GM18517 (cell line): ENCODE results near the gene SCYGR1.
"Not testable (repeated sequence)": the region's sequence is repeated elsewhere in the genome, so short reads cannot be mapped to it uniquely, and the experiment has no call there.

Source experiments
- ATAC-seq: cut with Tn5 transposase; IDR thresholded peaks from one replicate; pipeline ENCODE4 v1.9.1; 2021; ENCODE audit warnings: mild to moderate bottlenecking, moderate library complexity; ENCODE audit not compliant: unreplicated experiment

The SCYGR1 gene, protein sequence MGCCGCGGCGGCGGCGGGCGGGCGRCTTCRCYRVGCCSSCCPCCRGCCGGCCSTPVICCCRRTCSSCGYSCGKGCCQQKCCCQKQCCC

DNA sequence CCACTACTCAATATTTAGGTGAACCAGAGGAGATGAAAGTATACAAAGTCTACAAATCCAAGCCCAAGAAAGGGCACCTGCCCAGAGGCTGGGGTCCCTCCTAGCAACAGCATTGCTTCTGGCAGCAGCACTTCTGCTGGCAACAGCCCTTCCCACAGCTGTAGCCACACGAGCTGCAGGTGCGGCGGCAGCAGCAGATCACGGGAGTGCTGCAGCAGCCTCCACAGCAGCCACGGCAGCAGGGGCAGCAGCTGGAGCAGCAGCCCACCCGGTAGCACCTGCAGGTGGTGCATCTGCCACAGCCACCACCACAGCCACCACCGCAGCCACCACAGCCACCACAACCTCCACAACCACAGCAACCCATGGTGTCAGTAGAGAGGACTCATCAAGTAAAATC is at the start of gene SCYGR1:
TSS of gene SCYGR1 (minus strand) at position 367 of the 400 bp plus-strand sequence. CDS start at position 367, 0 bp downstream.
- not testable (repeated sequence) for ATAC-seq

DNA sequence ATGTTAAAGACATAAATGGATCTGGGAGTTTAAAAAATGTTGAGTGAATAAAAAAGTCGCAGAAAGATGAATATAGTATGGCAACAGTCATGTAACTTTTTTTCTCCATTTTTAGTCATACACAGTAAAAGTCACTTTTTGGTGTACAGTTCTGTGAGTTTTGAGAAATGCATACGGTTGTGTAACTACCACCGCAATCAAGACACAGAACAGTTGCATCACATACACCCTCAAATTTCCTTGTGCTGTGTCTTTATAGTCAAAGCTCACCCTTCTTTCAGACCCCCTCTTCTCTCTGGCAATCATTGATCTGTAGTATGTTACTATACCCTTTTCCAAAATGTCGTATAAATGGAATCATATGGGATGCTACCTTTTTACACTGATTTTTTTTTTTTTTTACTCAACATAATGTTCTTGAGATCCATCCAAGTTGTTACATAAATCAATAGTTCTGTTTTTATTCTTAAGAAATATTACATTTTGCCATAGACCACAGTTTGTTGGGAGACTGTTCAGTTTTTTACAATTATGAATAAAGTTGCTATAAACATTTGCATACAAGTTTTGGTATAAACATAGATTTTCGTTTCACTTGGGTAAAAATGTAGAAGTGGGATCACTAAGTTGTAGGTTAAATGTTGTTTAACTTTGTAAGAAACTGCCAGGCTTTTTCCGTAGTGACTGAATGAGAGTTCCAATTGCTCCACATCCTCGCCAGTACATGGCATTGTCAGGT is 48.9 kb upstream of the SCYGR1 start:
- no peak for ATAC-seq

DNA sequence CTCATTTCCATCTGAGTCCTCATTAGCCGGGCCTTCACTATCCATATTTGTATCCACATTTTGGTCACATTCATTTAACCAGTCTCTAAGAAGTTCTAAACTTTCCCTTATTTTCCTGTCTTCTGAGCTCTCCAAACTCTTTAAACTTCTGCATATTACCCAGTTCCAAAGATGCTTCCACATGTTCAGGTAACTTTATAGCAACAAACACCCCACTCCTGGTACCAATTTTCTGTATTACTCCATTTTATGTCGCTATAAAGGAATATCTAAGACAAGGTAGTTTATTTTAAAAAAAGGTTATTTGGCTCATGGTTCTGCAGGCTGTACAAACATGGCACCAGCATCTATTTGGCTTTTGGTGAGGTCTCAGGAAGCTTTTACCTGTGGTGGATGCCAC is 45.4 kb upstream of the SCYGR1 start:
- no peak for ATAC-seq

DNA sequence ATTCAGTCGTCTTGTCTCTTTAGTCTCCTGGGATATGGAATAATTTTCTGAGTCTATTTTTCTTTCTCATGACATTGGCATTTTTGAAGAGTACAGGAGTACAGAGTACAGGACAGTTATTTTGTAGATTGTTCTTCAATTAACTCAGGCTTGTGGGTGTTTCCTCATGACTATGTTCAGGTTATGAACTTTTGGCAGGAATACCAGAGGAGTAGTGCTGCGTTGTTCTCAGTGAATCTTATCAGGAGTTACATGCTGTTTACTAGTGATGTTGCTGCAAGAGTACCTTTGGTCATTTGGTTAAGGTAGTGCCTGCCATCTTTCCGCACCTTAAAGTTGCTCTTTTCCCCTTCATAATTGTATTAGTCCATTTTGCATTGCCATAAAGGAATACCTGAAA is 42.9 kb upstream of the SCYGR1 start:
- no peak for ATAC-seq

DNA sequence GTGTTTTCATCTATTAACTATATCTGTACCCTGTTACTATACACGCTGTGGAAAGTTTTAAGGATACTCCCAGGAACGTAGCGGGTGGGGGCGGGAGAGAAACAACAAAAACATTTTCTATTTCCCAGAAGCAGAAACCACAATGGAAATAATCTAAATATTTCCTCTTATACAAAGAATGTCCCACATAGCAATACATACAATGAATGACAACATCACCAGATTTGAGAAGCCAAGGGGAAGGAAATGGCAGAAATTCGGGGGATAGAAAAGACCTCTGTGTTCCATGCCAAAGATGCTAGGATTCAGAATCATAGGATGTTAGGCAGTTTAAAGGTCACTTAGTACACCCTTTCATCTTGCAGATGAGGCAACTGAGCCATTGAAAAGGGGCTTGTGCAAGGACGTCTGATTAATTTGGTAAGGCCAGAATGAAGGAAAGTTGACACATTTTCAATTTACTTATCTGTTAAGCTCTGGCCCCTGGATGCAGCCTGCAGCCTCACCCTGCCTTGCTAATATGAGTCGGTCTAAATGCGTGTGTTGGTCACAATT is 41.1 kb upstream of the SCYGR1 start:
- no peak for ATAC-seq

DNA sequence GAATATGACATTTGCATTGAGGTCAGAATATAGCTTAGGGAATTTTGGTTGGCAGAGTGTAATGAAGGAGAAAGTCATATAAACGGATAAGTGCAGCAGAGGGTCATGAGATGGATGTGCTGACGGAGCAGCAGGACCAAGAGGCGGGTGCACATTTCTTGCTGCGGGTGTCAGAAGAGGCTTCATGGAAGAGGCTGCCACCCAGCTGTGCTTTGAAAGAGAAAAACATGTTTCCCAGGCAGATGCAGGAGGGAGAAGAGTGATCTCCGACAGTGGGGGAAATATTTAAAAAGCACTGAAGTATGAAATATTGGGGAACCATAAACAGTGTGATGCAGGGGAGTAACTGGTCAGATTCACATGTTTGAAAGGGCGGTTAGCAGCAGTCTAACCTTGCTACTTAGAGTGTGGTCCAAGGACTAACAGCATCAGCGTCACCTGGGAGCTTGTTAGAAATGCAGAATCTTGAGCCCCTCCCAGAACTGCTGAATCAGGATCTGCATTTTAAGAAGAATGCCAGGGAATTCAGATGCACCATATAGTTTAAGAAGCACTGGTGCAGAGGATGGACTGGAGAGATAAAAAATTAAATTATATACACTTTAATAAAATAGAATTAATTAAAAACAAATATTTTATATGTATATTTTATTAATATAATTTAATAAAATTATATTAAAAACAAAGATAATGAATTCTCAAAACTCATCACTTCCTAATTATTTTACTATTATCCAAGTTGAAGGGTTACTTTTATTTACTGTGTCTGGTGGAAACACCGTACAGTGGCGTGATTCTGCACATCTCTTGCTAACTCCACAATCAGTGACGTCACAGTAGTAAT is 36.1 kb upstream of the SCYGR1 start:
- no peak for ATAC-seq

DNA sequence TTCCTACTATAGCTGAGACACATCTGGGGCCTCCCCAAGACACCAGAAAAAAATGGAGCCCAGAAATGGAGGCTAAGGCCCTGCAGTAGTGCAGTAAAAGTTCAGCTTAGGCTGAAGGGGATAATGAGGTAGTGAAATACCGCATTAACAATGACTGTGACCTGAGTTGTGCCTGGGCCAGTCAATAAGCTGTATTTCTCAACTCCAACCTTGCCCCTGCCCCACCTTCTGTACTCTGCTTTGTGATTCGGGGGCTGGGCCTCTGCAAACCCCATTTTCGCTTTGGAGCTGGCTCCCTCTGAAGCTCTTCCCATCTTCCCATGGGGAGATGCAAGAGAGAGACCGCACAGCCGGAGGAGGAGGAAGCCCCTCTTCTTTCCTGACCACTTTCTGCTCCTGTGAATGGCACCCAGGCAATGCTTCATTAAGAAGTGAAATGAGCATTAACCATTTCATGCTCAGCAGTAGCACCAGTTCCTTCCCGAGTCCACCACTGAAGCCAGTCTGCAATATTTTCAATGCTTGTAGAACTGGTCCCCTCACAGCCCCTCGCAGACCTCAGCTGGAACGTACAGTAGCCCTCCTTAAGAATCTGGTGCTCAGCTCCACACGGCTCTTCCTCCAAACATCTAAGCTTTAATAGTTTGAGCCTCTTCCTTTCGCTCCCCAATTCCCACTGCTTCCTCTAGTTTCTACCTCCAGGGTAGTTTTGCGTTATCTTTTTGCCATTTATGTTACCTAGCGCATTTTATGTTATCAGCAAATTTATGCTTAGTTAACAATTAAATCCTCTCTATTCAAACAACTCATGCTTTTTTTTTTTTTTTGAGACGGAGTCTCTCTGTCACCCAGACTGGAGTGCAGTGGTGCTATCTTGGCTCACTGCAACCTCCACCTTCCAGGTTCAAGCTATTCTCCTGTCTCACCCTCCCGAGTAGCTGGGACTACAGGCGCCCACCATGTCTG is 32.6 kb upstream of the SCYGR1 start:
- ATAC-seq = no peak

DNA sequence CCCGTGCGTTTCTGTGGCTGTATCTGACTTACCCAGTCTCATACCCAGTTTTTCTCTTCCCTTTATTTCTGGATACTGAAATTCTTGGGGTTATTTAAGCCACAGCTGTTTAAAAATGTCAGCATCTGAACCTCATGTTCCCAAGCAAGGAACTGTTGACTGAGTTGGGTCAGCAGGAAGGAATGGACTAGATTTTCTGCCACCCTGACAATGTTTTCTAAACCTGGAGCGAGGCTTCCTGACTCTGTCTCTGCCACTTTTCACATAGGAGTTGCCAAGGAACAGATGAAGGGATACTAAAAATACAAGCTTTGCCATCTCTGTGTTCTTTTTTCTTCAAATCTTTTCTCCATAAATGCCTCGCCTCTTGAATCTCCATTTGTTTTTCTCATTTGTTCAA is 29.0 kb upstream of the SCYGR1 start:
- no peak for ATAC-seq

DNA sequence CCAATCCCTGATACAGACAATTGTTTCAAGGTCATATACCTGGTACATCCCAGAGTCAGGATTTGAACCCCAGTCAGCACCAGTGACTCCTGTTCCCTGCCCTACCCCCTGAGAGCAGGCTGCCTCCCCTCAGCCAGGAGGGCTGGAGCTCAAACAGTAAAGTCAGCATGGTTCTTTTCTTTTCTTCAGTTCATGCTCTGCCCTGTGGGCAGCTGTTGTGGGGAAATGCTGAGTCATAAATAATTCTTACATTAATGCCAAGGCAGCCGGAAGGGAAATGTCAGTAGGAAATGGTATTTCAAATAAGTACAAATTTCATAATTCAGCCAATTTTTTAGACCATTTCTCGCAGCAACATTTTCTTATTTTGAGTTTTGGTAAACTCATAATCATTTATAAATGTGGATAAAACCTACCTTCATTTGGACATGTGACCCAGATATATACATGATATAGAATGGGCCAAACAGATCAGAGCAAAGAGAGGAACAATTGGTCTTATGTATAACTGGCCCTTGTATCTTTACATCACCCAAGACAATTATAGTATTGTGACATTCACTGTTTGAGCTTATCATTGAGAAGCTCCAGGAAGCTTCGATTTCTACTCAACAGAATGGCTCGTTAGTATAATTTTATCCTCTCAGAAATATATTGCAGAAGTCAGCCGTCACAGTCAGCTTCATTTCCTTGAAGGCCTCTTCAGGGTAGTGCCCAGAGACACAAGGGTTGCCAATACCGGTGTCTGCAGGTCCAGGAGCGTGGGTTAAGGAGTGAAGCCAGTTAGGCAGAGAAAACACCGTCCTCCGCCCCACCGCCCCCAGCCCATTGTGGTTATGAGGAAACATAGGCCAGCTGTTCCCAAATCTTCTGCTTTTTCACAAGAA is 28.0 kb upstream of the SCYGR1 start:
- no peak for ATAC-seq

DNA sequence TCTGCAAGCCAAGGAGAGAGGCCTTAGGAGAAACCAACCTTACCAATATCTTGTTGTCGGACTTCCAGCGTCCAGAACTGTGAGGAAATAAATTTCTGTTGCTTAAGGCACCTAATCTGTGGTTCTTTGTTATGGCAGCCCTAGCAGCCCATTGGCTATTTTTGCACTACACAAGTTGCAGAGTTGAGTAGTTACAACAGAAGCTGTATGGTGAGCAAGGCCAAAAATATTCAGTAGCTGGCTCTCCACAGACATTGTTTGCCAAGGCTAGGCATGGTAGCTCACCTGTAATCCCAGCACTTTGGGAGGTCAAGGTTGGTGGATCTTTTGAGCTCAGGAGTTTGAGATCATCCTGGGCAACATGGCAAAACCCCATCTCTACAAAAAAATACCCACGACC is 27.1 kb upstream of the SCYGR1 start:
- no peak for ATAC-seq

DNA sequence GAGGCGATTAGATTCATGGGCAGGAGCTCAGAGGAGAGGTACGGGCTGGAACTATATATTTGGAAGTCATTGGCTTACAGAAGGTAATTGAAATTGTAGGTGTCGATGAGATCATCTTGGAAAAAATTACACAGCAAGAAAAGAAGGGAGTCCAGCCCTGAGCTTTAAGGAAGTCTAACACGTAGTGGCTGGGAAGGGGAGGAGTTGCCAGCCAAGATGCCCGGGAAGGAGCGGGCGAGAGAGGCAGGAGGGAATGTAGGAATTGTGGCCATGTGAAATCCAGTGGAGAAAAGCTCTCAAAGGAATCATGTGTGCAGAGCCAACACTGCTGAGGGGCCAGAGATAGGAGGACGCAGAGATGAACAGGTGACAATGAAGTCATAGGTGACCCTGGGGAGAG is 25.6 kb upstream of the SCYGR1 start:
- no peak for ATAC-seq

DNA sequence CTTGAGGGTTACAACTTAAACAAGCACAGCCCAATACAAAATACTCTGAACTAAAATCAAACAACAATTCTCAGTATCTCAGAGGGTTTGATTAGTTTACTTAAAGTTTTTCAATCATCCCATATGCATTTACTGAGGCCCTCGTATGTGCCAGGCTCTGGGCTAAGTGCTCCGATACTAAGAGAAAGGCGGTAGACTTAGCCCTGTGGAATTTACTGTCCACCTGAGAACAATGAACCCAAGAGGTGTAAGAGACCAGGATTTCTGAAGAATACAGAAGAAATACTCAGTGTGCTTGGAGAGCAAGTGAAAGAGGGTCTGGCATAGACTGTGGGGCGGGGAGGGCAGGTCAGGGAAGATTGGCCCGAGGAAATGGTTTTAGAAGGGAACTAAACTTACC is 25.1 kb upstream of the SCYGR1 start:
- ATAC-seq = no peak

DNA sequence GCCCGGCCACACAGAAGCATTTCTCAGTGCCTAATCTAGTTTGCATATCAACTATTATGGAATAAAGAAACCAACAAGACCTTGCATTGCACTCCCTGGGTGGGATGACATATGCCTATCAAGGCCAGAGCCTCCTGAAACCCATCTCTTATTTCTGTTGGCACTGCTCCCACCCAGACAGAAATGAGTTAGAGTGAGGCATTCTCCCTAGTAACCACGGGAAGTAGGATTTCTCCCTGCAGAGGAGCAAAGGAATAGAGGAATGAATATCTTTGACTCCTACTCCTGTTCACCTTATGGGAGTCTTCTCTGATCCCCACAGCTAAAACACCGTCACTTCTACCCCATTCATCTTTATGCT is 24.2 kb upstream of the SCYGR1 start:
- no peak for ATAC-seq

DNA sequence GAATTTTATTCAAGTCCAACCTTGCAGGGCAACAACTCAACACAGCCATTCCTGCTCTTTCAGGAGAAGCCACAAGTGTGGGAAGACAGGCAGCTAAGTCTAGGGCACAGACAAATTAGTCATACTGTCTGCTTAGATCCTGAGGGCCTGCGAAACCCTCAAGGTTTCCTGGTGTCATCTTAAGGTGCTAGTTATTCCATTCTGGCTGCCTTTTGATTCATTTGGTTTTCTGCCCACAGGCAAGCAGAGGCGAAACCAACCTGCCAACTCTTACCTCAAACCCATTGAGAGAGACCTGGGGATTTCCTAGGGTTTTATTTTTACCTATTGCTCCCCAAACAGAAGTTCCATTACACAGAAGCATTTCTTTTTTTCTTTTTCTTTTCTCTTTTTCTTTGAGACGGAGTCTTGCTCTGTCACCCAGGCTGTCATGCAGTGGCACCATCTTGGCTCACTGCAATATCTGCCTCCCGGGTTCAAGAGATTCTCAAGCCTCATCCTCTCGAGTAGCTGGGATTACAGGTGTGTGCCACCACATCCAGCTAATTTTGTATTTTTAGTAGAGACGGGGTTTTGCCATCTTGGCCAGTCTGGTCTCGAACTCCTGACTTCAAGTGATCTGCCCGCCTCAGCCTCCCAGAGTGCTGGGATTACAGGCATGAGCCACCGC is 23.7 kb upstream of the SCYGR1 start:
- ATAC-seq = peak; percentile 79

DNA sequence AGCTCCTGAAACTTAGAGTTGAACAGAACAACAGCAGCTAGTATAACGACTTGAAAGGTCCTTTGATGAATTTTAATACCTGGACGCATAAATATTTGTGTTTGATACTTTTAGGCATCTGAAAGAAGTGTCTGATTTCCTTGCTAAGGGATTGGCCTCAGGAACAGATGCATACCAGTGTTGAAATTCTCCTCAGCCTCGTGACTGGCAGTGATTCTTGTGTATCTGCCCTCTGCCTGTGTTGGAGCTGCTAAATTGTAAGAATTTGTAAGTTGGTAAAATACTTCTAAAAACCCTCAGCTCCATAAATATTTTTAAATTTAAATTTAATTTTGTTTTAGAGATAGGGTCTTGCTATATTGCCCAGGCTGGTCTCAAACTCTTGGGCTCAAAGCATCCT is 22.4 kb upstream of the SCYGR1 start:
- no peak for ATAC-seq

DNA sequence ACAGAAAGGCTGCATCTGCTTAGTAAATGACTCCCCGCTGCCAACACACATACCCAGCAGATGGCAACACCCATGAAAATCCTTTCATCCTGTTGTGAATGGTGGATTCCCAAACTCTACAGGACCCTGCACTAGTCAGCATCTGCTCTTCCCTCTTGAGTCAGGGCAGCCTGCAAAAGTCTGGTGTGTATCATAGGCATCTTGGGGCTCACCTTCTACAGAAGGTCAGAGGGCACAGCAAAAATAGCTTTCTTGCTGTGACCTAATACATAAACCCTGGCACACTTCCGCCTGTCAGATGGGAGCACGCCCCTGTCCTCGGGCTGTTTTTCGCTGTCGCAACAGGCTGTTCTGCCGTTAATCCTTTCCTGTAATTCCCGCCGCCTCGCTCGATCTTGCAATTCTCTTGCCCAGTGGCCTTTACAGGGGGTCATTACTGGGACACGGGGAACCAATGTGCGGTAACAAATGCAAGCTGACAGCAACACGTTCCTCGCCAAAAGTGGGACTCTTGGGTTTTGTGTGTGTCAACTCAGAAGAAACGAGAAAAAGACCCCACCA is 19.9 kb upstream of the SCYGR1 start:
- no peak for ATAC-seq

DNA sequence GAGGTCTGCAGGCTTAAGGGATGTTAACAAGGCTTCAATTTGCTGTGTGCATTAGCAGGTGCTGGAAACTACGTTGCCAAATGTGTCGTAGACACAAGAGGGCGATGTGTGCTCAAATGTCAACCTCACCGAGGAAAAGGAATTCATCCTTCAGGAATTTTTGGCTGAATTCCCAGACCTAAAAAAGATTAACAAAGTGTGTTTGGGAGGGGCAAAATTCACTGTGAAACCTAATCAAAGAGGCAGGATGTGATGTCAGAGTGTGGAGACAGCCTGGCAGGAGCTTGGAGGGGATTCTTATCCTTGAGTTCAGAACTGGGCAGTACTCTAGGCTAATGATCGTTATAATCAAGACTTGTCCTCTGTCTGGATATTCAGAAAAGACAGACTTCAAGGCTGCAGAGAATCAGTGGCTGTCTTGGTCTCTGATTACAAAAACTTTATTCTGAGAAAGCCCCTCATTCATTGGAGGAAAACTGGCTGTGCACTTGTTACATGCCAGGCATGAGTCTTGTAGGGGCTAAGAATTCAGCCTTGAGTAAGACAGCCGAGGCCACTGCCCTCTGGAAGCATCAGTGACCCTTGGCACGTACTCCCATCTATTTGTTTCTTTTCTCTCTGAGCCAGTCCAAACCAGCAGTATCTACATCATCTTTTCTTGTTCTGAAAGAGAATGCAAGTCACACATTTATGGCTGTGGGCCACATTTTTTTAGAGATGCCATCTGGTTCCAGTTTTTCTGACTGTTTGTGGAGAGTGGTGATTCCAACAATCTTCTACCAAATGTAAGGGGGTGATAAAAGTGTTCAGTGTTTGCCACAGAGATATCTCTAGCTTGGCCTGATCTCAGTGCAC is 18.7 kb upstream of the SCYGR1 start:
- ATAC-seq = peak; percentile 43
